Measurements from ENCODE around the gene PTGER2.

DNA sequence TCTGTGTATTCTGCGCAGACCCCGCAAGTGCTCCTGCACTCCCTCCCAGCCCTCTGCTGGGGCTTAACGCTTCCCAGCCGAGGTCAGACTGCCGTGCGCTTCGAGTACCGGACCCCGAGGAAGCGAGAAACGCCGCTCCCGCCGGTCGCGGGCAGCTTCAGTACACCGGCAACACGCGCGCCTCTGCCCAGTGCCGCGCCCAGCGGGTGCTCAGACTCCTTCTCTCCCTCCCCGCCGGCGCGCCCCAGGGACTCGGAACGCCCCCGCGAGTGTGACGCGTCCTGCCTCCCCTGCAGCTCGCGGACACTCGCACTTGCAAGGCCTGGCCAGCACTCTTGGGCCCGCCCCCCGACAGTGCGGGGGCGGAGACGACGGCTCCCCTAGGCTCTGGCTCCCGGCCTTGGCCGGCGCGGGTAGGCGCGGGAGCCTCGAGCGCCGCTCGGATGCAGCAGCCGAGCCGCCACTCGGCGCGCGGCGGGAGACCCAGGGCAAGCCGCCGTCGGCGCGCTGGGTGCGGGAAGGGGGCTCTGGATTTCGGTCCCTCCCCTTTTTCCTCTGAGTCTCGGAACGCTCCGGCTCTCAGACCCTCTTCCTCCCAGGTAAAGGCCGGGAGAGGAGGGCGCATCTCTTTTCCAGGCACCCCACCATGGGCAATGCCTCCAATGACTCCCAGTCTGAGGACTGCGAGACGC lies at the start of gene PTGER2:
- TF ChIP-seq YY1 (IDR thresholded peaks at IDR 0.05; ENCODE audit: low read depth, low read length) (no peak), GABPA (IDR thresholded peaks at IDR 0.05; ENCODE audit: borderline replicate concordance, insufficient read depth, low read length) (no peak), POLR2A (IDR thresholded peaks at IDR 0.05; ENCODE audit: control extremely low read depth in 1 of 2, low read depth in 2 of 2, low read length in 2 of 2) (no peak), EP300 (IDR thresholded peaks at IDR 0.05; ENCODE audit: borderline replicate concordance in 1 of 2, low read depth in 2 of 2, low read length in 2 of 2) (no peak), BCL11A (IDR thresholded peaks at IDR 0.05; ENCODE audit: low read depth in 2 of 2, low read length in 2 of 2) (no peak), KDM1A (IDR thresholded peaks at IDR 0.05; ENCODE audit: borderline replicate concordance, low read length) (no peak), RFX5 (IDR thresholded peaks at IDR 0.05; ENCODE audit: borderline replicate concordance, low read depth, low read length) (no peak), EZH2 (IDR thresholded peaks at IDR 0.05; ENCODE audit: low read depth, low read length, severe bottlenecking) (peak; percentile 86), POLR2AphosphoS5 (IDR thresholded peaks at IDR 0.05; ENCODE audit: low read depth, low read length) (no peak), CBX5 (IDR thresholded peaks at IDR 0.05; ENCODE audit: low read depth, low read length) (no peak)
- TF ChIP-seq, protein P1, sequence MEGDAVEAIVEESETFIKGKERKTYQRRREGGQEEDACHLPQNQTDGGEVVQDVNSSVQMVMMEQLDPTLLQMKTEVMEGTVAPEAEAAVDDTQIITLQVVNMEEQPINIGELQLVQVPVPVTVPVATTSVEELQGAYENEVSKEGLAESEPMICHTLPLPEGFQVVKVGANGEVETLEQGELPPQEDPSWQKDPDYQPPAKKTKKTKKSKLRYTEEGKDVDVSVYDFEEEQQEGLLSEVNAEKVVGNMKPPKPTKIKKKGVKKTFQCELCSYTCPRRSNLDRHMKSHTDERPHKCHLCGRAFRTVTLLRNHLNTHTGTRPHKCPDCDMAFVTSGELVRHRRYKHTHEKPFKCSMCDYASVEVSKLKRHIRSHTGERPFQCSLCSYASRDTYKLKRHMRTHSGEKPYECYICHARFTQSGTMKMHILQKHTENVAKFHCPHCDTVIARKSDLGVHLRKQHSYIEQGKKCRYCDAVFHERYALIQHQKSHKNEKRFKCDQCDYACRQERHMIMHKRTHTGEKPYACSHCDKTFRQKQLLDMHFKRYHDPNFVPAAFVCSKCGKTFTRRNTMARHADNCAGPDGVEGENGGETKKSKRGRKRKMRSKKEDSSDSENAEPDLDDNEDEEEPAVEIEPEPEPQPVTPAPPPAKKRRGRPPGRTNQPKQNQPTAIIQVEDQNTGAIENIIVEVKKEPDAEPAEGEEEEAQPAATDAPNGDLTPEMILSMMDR (IDR thresholded peaks at IDR 0.05; ENCODE audit: control extremely low read depth in 1 of 3, insufficient read depth in 1 of 3, low read depth in 1 of 3, low read length in 3 of 3), result no peak
- TF ChIP-seq, protein P2, sequence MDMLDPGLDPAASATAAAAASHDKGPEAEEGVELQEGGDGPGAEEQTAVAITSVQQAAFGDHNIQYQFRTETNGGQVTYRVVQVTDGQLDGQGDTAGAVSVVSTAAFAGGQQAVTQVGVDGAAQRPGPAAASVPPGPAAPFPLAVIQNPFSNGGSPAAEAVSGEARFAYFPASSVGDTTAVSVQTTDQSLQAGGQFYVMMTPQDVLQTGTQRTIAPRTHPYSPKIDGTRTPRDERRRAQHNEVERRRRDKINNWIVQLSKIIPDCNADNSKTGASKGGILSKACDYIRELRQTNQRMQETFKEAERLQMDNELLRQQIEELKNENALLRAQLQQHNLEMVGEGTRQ (IDR thresholded peaks at IDR 0.05; ENCODE audit: low read length), result no peak
